Measurements from ENCODE around the gene FBXO36. TPM values are rescaled to one million over a fixed set of nuclear protein-coding genes. Genes with fewer than 3 reads are reported as not detected.
"Not testable (repeated sequence)": the region's sequence is repeated elsewhere in the genome, so short reads cannot be mapped to it uniquely, and the experiment has no call there.

Gene FBXO36
- total RNA-seq, 4 donors from 2014 or later: 4.7 to 17.9 (median 11.3) TPM

DNA sequence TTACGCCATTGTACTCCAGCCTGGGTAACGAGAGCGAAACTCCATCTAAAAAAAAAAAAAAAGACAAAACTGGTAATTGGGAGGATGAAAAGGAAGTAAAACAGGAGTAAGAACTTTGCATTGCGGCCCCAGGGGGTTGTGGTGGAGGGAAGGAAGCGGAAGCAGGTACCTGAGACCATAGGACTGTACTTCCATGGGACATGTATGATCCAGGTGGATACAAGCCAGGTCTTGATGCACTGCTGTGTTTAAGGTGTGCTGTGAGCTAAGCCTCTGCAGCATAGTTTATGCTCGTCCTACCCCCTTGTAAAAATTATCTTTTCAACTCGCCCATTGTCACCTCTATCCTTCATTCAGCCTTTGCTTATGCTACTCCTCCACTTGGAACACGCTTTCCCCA is 23.7 kb downstream of the FBXO36 start:
- 97% methylated on average over 8 of the region's 8 CpGs for WGBS, 2 donors
- Histone ChIP-seq H3K27ac (no peak overlapping the region), H3K27me3 (no peaks in the 10 kb centered on the region), H3K4me1 (no peaks in the 10 kb centered on the region), H3K36me3 (no peaks in the 10 kb centered on the region), H3K9me3 (no peaks in the 10 kb centered on the region), H3K4me3 (replicated peaks in 1 of 3) (no peak overlapping the region)
- TF ChIP-seq POLR2A (IDR thresholded peaks at IDR 0.05) (no peak), CTCF (IDR thresholded peaks at IDR 0.05) (no peak)
- intact Hi-C loops (cut with DNase I): no loop called here
- DNase-seq: no peak

- DNase-seq: no peak
- intact Hi-C loops (cut with DNase I): no loop called here
- TF ChIP-seq CTCF (IDR thresholded peaks at IDR 0.05) (no peak), POLR2A (IDR thresholded peaks at IDR 0.05) (no peak)
Observed at GRCh38 chr2:229947544-229947943, 25.2 kb downstream of the FBXO36 start.

GRCh38 chr2:229952256-229952835 is 30.0 kb downstream of the FBXO36 start:
- no peak for DNase-seq
- Histone ChIP-seq H3K4me1 (no peaks in the 10 kb centered on the region), H3K4me3 (replicated peaks in 1 of 3) (no peak overlapping the region), H3K27me3 (no peaks in the 10 kb centered on the region), H3K9me3 (no peaks in the 10 kb centered on the region), H3K27ac (no peak overlapping the region), H3K36me3 (no peaks in the 10 kb centered on the region)
- WGBS, 2 donors: 89 to 93% methylated on average over 6 of the region's 6 CpGs
- TF ChIP-seq POLR2A (IDR thresholded peaks at IDR 0.05): no peak
- TF ChIP-seq CTCF (IDR thresholded peaks at IDR 0.05): no peak
- intact Hi-C loops (cut with DNase I): no loop called here

More at GRCh38 chr2:229947544-229947943, 25.2 kb downstream of the FBXO36 start:
- Histone ChIP-seq H3K27me3 (no peaks in the 10 kb centered on the region), H3K4me3 (replicated peaks in 1 of 3) (no peak overlapping the region), H3K27ac (no peak overlapping the region), H3K9me3 (no peaks in the 10 kb centered on the region), H3K36me3 (no peaks in the 10 kb centered on the region), H3K4me1 (no peaks in the 10 kb centered on the region)
- 91% methylated on average over 1 of the region's 1 CpG for WGBS, 2 donors

- Histone ChIP-seq H3K9me3 (no peaks in the 10 kb centered on the region), H3K36me3 (no peaks in the 10 kb centered on the region), H3K27me3 (no peaks in the 10 kb centered on the region), H3K4me1 (no peaks in the 10 kb centered on the region), H3K27ac (no peak overlapping the region), H3K4me3 (replicated peaks in 1 of 3) (no peak overlapping the region)
- no peak for TF ChIP-seq CTCF (IDR thresholded peaks at IDR 0.05)
- TF ChIP-seq POLR2A (IDR thresholded peaks at IDR 0.05): no peak
- intact Hi-C loops (cut with DNase I): no loop called here
- 86 to 97% methylated on average over 1 of the region's 1 CpG for WGBS, 2 donors
- DNase-seq: no peak
Observed at GRCh38 chr2:229955663-229956062, 33.4 kb downstream of the FBXO36 start.

GRCh38 chr2:229956491-229956890 is 34.2 kb downstream of the FBXO36 start:
- H3K4me3 ChIP-seq (replicated peaks in 1 of 3): no peak overlapping the region
- TF ChIP-seq POLR2A (IDR thresholded peaks at IDR 0.05): no peak
- TF ChIP-seq CTCF (IDR thresholded peaks at IDR 0.05): no peak
- no peak overlapping the region for H3K27ac ChIP-seq
- H3K36me3 ChIP-seq: no peaks in the 10 kb centered on the region
- H3K27me3 ChIP-seq: no peaks in the 10 kb centered on the region
- H3K9me3 ChIP-seq: no peaks in the 10 kb centered on the region
- intact Hi-C loops (cut with DNase I): no loop called here
- H3K4me1 ChIP-seq: no peaks in the 10 kb centered on the region
- no peak for DNase-seq
- WGBS, 2 donors: 76 to 84% methylated on average over 3 of the region's 3 CpGs

- H3K27ac ChIP-seq; H3K4me1 ChIP-seq; intact Hi-C loops (cut with DNase I); H3K9me3 ChIP-seq; DNase-seq; H3K27me3 ChIP-seq; H3K4me3 ChIP-seq (replicated peaks in 1 of 3); H3K36me3 ChIP-seq: not testable (repeated sequence)
- 98 to 99% methylated on average over 9 of the region's 9 CpGs for WGBS, 2 donors
Observed at GRCh38 chr2:229963596-229963995, 41.3 kb downstream of the FBXO36 start.

Measured in thyroid gland (tissue), 4 donors.